SU-DHL-6 (cell line): ENCODE measurements around the gene TFAP2C.

Experiments used
- H2AFZ ChIP-seq: fragments of 200-600 bp; sonication (generic); 2 replicates; pipeline ENCODE4 v1.6.1; 2014; ENCODE audit warnings: low read depth, mild to moderate bottlenecking, moderate library complexity, mixed read lengths, antibody characterized with exemption, low read length; ENCODE audit not compliant: severe bottlenecking
- H3F3A ChIP-seq: fragments of 200-600 bp; shearing (Covaris generic); 2 replicates; pipeline ENCODE4 v1.6.0; 2016; ENCODE audit warnings: antibody characterized with exemption, mild to moderate bottlenecking; ENCODE audit not compliant: insufficient read depth
- H3K27ac ChIP-seq: fragments of 200-600 bp; sonication (generic); 2 replicates; pipeline ENCODE4 v1.5.1; 2016; ENCODE audit warnings: low read depth, mild to moderate bottlenecking, low read length, moderate library complexity, mixed read lengths
- H3K27me3 ChIP-seq: fragments of 200-600 bp; sonication (generic), shearing (Covaris generic); 2 replicates; pipeline ENCODE4 v1.6.0; 2014; ENCODE audit warnings: mild to moderate bottlenecking, low read length
- H3K36me3 ChIP-seq: fragments of 200-600 bp; sonication (generic); 2 replicates; pipeline ENCODE4 v1.6.1; 2014; ENCODE audit warnings: mild to moderate bottlenecking, low read length, mixed read lengths
- H3K4me2 ChIP-seq: fragments of 300-600, 200-600 bp; shearing (Covaris generic), sonication (generic); 2 replicates; pipeline ENCODE4 v1.6.0; 2014; ENCODE audit warnings: low read length, low read depth, mild to moderate bottlenecking; ENCODE audit not compliant: poor library complexity, severe bottlenecking
- H3K4me3 ChIP-seq: fragments of 200-600 bp; sonication (generic); 2 replicates; pipeline ENCODE4 v1.5.1; 2014; ENCODE audit warnings: antibody characterized with exemption, low read length, mild to moderate bottlenecking, mixed read lengths; ENCODE audit not compliant: insufficient read depth, poor library complexity, severe bottlenecking
- H3K79me2 ChIP-seq: fragments of 200-600 bp; sonication (generic); 2 replicates; pipeline ENCODE4 v1.6.1; 2014; ENCODE audit warnings: mild to moderate bottlenecking, low read length, moderate library complexity; ENCODE audit not compliant: insufficient read depth
- H3K9ac ChIP-seq: fragments of 200-600 bp; sonication (generic); 2 replicates; pipeline ENCODE4 v1.7.0; 2014; ENCODE audit warnings: mild to moderate bottlenecking, low read length
- H3K9me2 ChIP-seq: fragments of 200-600 bp; sonication (generic); replicated peaks from 2 replicates; pipeline ENCODE4 v1.6.1; 2014; ENCODE audit warnings: low read length; ENCODE audit not compliant: insufficient read depth
- H3K9me3 ChIP-seq: fragments of 200-600 bp; sonication (generic); 2 replicates; pipeline ENCODE4 v1.6.1; 2014; ENCODE audit warnings: low read length, mixed read lengths; ENCODE audit not compliant: insufficient read depth
- H4K20me1 ChIP-seq: fragments of 200-600 bp; sonication (generic); 2 replicates; pipeline ENCODE4 v1.6.1; 2014; ENCODE audit warnings: low read depth, mild to moderate bottlenecking, antibody characterized with exemption, low read length, moderate library complexity, mixed read lengths
- EZH2phosphoT487 ChIP-seq: fragments of 200-600 bp; sonication (generic), shearing (Covaris generic); conservative IDR thresholded peaks from 2 replicates; pipeline ENCODE4 v1.6.1; 2018; ENCODE audit warnings: mild to moderate bottlenecking, antibody characterized with exemption, low read length, moderate library complexity, mixed read lengths
- TF ChIP-seq, protein P1 (sequence below): fragments of 200-600 bp; sonication (generic); IDR thresholded peaks from one replicate; pipeline ENCODE4 v1.5.1; 2017; ENCODE audit warnings: antibody characterized with exemption, mild to moderate bottlenecking, low read length, moderate library complexity; ENCODE audit not compliant: insufficient read depth, poor library complexity, severe bottlenecking

TFAP2C gene

DNA sequence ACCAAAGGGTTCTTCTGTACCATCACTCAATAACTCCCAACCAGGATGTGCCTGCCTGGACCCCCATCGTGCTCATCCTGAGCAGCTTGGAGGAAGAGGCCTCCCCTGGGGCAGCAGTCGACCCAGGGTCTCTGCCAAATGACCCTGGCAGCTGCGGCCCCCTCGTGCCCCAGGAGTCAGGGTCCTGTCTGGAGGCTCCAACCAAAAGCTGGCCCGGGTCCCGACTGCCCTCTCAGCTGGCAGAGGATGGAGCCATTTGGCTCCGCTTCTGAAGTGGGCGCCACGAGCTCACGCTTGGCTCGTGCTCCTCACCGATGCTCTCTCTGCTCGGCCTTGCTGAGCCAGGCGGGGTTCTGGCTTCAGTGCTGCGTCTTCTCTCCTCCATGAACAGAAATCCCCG is 56.8 kb downstream of the TFAP2C start:
- Histone ChIP-seq H3K36me3 (no peaks in the 10 kb centered on the region), H3K27ac (no peak overlapping the region), H3K4me2 (no peak overlapping the region), H4K20me1 (no peaks in the 10 kb centered on the region), H3K27me3 (no peaks in the 10 kb centered on the region), H2AFZ (no peak overlapping the region), H3K79me2 (no peaks in the 10 kb centered on the region), H3K9me3 (no peaks in the 10 kb centered on the region), H3K9me2 (no peaks in the 10 kb centered on the region), H3K4me3 (no peak overlapping the region), H3K9ac (no peak overlapping the region), H3F3A (no peaks in the 10 kb centered on the region)
- TF ChIP-seq, protein P1, sequence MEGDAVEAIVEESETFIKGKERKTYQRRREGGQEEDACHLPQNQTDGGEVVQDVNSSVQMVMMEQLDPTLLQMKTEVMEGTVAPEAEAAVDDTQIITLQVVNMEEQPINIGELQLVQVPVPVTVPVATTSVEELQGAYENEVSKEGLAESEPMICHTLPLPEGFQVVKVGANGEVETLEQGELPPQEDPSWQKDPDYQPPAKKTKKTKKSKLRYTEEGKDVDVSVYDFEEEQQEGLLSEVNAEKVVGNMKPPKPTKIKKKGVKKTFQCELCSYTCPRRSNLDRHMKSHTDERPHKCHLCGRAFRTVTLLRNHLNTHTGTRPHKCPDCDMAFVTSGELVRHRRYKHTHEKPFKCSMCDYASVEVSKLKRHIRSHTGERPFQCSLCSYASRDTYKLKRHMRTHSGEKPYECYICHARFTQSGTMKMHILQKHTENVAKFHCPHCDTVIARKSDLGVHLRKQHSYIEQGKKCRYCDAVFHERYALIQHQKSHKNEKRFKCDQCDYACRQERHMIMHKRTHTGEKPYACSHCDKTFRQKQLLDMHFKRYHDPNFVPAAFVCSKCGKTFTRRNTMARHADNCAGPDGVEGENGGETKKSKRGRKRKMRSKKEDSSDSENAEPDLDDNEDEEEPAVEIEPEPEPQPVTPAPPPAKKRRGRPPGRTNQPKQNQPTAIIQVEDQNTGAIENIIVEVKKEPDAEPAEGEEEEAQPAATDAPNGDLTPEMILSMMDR, result no peak
- TF ChIP-seq EZH2phosphoT487, result no peak

DNA sequence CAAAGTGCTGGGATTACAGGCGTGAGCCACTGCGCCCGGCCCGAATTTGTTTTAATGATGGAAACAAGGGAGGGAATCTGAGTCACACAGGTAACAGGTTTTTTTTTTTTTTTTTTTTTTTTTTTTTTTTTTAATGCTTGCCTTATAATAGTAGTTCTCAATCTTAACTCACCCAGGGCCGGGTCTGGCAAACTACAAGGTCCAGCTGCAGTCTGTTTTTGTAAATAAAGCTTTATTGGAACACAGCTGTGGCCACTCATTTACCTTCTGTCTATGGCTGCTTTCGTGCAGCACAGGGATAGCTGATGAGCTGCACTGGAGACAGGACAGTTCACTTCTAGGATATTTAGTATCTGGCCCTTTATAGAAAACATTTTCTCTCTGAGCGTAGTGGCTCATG is 58.0 kb downstream of the TFAP2C start:
- H3K27ac ChIP-seq, result no peak overlapping the region
- TF ChIP-seq, protein P1, result no peak
- TF ChIP-seq EZH2phosphoT487, result no peak
- no peaks in the 10 kb centered on the region for H3K9me3 ChIP-seq
- no peaks in the 10 kb centered on the region for H3K79me2 ChIP-seq
- no peak overlapping the region for H2AFZ ChIP-seq
- H3K4me2 ChIP-seq, result no peak overlapping the region
- no peaks in the 10 kb centered on the region for H3K27me3 ChIP-seq
- H3K9ac ChIP-seq, result no peak overlapping the region
- H3K36me3 ChIP-seq, result no peaks in the 10 kb centered on the region
- no peaks in the 10 kb centered on the region for H3F3A ChIP-seq
- no peak overlapping the region for H3K4me3 ChIP-seq
- H3K9me2 ChIP-seq, result no peaks in the 10 kb centered on the region
- H4K20me1 ChIP-seq, result no peaks in the 10 kb centered on the region

DNA sequence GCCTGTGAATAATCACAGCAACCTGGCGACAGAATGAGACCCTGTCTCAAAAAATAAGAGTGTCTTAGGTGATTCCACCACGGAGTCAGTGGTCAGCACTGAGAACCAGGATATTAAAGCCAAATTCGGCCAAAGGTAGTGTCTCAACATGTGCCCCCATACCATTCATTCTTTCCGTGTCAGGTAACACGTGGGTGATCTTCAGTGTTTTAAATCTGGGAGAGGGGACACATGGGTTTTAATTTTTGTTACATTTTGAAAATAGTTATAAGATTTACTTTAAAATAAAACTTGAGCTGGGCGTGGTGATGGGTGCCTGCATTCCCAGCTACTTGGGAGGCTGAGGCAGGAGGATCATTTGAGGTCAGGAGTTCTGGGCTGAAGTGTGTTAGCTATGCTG is 59.0 kb downstream of the TFAP2C start:
- Histone ChIP-seq H3K4me2 (no peak overlapping the region), H3K4me3 (no peak overlapping the region), H3K9me2 (no peaks in the 10 kb centered on the region), H4K20me1 (no peaks in the 10 kb centered on the region), H3F3A (no peaks in the 10 kb centered on the region), H3K27me3 (no peaks in the 10 kb centered on the region), H3K79me2 (no peaks in the 10 kb centered on the region), H3K36me3 (no peaks in the 10 kb centered on the region), H3K27ac (no peak overlapping the region), H2AFZ (no peak overlapping the region), H3K9ac (no peak overlapping the region), H3K9me3 (no peaks in the 10 kb centered on the region)
- no peak for TF ChIP-seq EZH2phosphoT487
- TF ChIP-seq, protein P1, result no peak
